Endodermal cell (in vitro differentiated cells): ENCODE measurements around the gene KRTAP4-16. TPM values are rescaled to one million over a fixed set of nuclear protein-coding genes. Genes with fewer than 3 reads are reported as not detected.
"Not testable (repeated sequence)": the region's sequence is repeated elsewhere in the genome, so short reads cannot be mapped to it uniquely, and the experiment has no call there.

ENCODE experiments used
- DNase-seq: peaks from one replicate; pipeline ENCODE4 v3.0.0-alpha.2; 2017
- H3K27ac ChIP-seq: 2 replicates; pipeline ENCODE4 v1.5.1; 2013; ENCODE audit warnings: mild to moderate bottlenecking, low read depth, low read length, moderate library complexity
- H3K27me3 ChIP-seq: 2 replicates; pipeline ENCODE4 v1.6.1; 2013; ENCODE audit warnings: mild to moderate bottlenecking, low read length, moderate library complexity; ENCODE audit not compliant: insufficient read depth, control insufficient read depth, poor library complexity, severe bottlenecking
- H3K36me3 ChIP-seq: 2 replicates; pipeline ENCODE4 v1.7.0; 2013; ENCODE audit warnings: mild to moderate bottlenecking, low read length, moderate library complexity; ENCODE audit not compliant: control insufficient read depth, insufficient read depth
- H3K4me1 ChIP-seq: one replicate; pipeline ENCODE4 v1.7.0; 2013; ENCODE audit warnings: low read length; ENCODE audit not compliant: control insufficient read depth, insufficient read depth
- H3K4me3 ChIP-seq: 2 replicates; pipeline ENCODE4 v1.5.1; 2013; ENCODE audit warnings: mild to moderate bottlenecking, low read length, moderate library complexity
- H3K9ac ChIP-seq: 2 replicates; pipeline ENCODE4 v1.6.1; 2013; ENCODE audit warnings: mild to moderate bottlenecking, low read length, moderate library complexity; ENCODE audit not compliant: poor library complexity, severe bottlenecking; ENCODE audit errors: extremely low read depth
- H3K9me3 ChIP-seq: 2 replicates; pipeline ENCODE4 v1.6.1; 2013; ENCODE audit warnings: mild to moderate bottlenecking, low read length, moderate library complexity; ENCODE audit not compliant: control insufficient read depth
- H3K27ac Mint-ChIP-seq: 2 replicates; pipeline ENCODE4 v1.8.0; 2020; ENCODE audit warnings: mixed read lengths
- H3K27me3 Mint-ChIP-seq: 2 replicates; pipeline ENCODE4 v1.8.0; 2021; ENCODE audit warnings: mild to moderate bottlenecking, mixed read lengths; ENCODE audit not compliant: insufficient read depth
- H3K36me3 Mint-ChIP-seq: 2 replicates; pipeline ENCODE4 v1.8.0; 2020; ENCODE audit warnings: low read depth, mixed read lengths
- H3K4me1 Mint-ChIP-seq: 2 replicates; pipeline ENCODE4 v1.8.0; 2020; ENCODE audit warnings: mixed read lengths
- H3K4me3 Mint-ChIP-seq: 2 replicates; pipeline ENCODE4 v1.8.0; 2020; ENCODE audit warnings: mild to moderate bottlenecking, moderate library complexity, mixed read lengths
- H3K9me3 Mint-ChIP-seq: 2 replicates; pipeline ENCODE4 v1.8.0; 2020; ENCODE audit warnings: mild to moderate bottlenecking, mixed read lengths
- WGBS, 2 experiments: methylation state at CpG; one replicate each; pipeline versions ENCODE4 v1.1.5 to v1.1.7; 2013; ENCODE audit warnings: missing lambda C conversion rate in 2 of 2, mixed read lengths in 1 of 2; ENCODE audit not compliant: insufficient coverage in 1 of 2, insufficient read length in 1 of 2; 5-methylcytosine and 5-hydroxymethylcytosine counted together
- total RNA-seq, 2 donors: library from RNA; stranded (reverse); fragmentation: NEBNext Ultra II Directional in 1 of 2; extraction: Animal tissue kit (Norgen Biotek cat#: 25700) in 1 of 2; gene quantifications; 2 replicates in 1 of 2; 3 replicates in 1 of 2; pipeline ENCODE4 v1.2.1, GENCODE V29; 2021
- TF ChIP-seq, protein P1 (sequence below): fragments of 200-600 bp; sonication (generic); conservative IDR thresholded peaks from 2 replicates; pipeline ENCODE4 v1.5.0; 2021; ENCODE audit warnings: antibody characterized with exemption, mild to moderate bottlenecking

The KRTAP4-16 gene
- total RNA-seq, 2 donors from 2014 or later, result not detected

DNA sequence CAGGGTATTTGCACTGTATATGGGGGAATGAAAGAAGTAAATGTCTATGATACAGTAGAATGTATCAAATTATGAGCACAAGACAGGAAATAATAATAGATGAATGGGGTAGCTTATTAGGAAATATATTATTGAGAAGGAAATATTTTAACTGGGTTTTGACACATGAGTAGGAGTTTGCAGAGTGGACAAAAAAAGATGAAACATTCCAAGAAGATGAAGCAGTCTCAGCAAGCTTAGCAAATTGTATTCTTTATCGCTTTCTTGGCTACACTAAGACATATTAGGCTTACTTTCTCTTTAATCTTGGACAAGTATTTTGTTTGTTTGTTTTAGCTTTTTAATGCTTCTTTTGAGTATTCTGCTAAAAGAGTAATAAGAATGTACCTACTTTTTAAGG lies 1.9 kb upstream of the KRTAP4-16 start:
- H3K4me3 Mint-ChIP-seq, result no peak overlapping the region
- TF ChIP-seq, protein P1, sequence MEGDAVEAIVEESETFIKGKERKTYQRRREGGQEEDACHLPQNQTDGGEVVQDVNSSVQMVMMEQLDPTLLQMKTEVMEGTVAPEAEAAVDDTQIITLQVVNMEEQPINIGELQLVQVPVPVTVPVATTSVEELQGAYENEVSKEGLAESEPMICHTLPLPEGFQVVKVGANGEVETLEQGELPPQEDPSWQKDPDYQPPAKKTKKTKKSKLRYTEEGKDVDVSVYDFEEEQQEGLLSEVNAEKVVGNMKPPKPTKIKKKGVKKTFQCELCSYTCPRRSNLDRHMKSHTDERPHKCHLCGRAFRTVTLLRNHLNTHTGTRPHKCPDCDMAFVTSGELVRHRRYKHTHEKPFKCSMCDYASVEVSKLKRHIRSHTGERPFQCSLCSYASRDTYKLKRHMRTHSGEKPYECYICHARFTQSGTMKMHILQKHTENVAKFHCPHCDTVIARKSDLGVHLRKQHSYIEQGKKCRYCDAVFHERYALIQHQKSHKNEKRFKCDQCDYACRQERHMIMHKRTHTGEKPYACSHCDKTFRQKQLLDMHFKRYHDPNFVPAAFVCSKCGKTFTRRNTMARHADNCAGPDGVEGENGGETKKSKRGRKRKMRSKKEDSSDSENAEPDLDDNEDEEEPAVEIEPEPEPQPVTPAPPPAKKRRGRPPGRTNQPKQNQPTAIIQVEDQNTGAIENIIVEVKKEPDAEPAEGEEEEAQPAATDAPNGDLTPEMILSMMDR, result no peak
- H3K27ac ChIP-seq, result no peak overlapping the region
- H3K4me1 Mint-ChIP-seq, result peaks cover 9% of the 10 kb centered on the region
- no peaks in the 10 kb centered on the region for H3K27me3 ChIP-seq
- H3K4me3 ChIP-seq, result no peak overlapping the region
- H3K27ac Mint-ChIP-seq, result no peak overlapping the region
- no CpG with 5 or more reads among the region's 1 CpG for WGBS, 2 experiments
- H3K27me3 Mint-ChIP-seq, result peaks cover 2% of the 10 kb centered on the region
- H3K9ac ChIP-seq, result no peak overlapping the region
- H3K9me3 Mint-ChIP-seq, result peaks cover 3% of the 10 kb centered on the region
- DNase-seq, result no peak
- H3K9me3 ChIP-seq, result no peaks in the 10 kb centered on the region
- H3K36me3 Mint-ChIP-seq, result no peaks in the 10 kb centered on the region
- no peaks in the 10 kb centered on the region for H3K36me3 ChIP-seq
- no peaks in the 10 kb centered on the region for H3K4me1 ChIP-seq

GRCh38 chr17:41099682-41100480 lies 2.1 kb downstream of the KRTAP4-16 start:
- H3K9me3 Mint-ChIP-seq, H3K4me3 ChIP-seq, H3K27ac ChIP-seq, H3K9ac ChIP-seq, H3K27me3 Mint-ChIP-seq, H3K36me3 ChIP-seq, DNase-seq, H3K9me3 ChIP-seq, H3K4me3 Mint-ChIP-seq, H3K4me1 ChIP-seq, H3K27me3 ChIP-seq, H3K4me1 Mint-ChIP-seq, H3K36me3 Mint-ChIP-seq, H3K27ac Mint-ChIP-seq: not testable (repeated sequence)
- 90 to 95% methylated on average over 5 to 7 of the region's 7 CpGs for WGBS, 2 experiments

DNA sequence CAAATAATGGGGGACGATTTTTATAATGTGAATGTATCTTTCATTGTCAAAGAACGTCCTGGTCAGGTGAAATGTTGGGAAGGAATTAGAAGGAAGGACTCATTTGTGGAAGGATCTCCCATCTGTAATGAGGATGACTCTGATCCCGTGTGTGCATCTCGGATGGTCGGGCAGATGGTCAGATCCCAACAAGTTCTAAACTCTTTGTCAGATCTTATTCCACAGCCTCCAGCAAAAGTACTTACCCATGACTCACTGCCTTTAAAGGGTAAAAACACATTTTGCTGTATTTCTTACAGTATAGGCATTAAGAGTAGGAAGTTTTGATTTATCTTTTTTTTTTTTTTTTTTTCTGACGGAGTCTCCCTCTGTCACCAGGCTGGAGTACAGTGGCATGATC lies 3.5 kb downstream of the KRTAP4-16 start:
- DNase-seq, result no peak
- Histone ChIP-seq H3K27ac (no peak overlapping the region), H3K4me1 (no peaks in the 10 kb centered on the region), H3K36me3 (no peaks in the 10 kb centered on the region), H3K9me3 (peaks cover 4% of the 10 kb centered on the region), H3K9ac (no peak overlapping the region), H3K27me3 (no peaks in the 10 kb centered on the region), H3K4me3 (no peak overlapping the region)
- Mint-ChIP-seq H3K4me3 (no peak overlapping the region), H3K36me3 (no peaks in the 10 kb centered on the region), H3K4me1 (no peaks in the 10 kb centered on the region), H3K27me3 (peaks cover 3% of the 10 kb centered on the region), H3K27ac (no peak overlapping the region), H3K9me3 (peaks cover 6% of the 10 kb centered on the region)
- WGBS, 2 experiments, result 82 to 83% methylated on average over 2 to 6 of the region's 6 CpGs
- TF ChIP-seq, protein P1, result no peak
